Measurements from ENCODE around the gene HEBP2. TPM values are rescaled to one million over a fixed set of nuclear protein-coding genes. Genes with fewer than 3 reads are reported as not detected.
"Not testable (repeated sequence)": the region's sequence is repeated elsewhere in the genome, so short reads cannot be mapped to it uniquely, and the experiment has no call there.

HEBP2 gene
- polyA plus RNA-seq, 3 donors, result 29.8 to 273 (median 48.2) TPM

DNA sequence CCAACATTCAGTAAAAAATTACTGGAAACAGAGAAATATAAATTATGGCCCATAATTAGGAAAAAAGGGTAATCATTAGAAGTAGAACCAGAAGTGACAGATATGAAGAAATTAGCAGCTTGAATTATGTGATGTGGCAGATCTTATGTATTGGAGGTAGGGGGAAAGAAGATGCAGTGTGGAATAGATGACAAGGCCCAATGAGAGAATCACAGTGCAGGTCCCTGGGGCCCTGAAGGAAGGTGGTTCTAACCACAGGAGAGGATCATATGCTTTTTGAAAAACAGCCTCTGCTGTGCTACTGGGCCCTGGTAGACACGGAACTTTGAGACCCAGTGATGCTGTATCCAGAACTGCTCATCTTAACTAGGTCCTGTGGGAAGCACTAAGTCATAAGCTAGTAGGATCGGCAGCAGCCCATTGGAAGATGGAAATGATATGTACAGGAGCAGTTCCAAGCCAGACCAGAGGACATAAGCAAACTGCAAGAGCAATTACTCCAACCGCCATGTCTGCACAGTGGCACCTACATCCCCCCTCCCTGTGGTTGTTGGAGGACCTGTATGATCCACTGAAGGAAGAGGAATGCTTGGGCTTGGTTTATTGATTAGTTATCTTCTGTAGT, 14.2 kb downstream of the HEBP2 start:
- H3K27ac ChIP-seq (ENCODE audit: low read depth, low read length), result no peak overlapping the region
- WGBS, 3 donors, result 99 to 100% (median 99%) methylated on average over 3 of the region's 3 CpGs

DNA sequence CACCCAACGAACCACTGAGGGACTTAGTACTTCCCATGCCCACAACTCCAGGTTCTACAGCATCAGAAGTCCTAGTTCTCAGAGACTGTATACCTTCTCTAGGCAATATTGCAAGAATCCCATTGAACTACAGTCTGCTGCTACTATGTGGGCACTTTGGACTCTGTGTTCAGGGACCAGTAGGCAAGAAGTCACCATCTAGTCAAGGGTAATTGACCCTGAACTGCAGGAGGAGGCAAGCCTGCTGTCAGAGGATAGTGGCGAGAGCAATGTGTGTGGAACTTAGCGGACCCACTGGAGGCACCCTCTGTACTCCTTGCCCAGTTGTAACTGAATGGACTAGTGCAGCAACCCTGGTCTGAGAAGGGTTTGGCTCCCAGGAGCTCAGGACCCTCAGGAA, 15.7 kb downstream of the HEBP2 start:
- 95 to 98% (median 97%) methylated on average over 3 of the region's 3 CpGs for WGBS, 3 donors
- no peak overlapping the region for H3K27ac ChIP-seq (ENCODE audit: low read depth, low read length)

DNA sequence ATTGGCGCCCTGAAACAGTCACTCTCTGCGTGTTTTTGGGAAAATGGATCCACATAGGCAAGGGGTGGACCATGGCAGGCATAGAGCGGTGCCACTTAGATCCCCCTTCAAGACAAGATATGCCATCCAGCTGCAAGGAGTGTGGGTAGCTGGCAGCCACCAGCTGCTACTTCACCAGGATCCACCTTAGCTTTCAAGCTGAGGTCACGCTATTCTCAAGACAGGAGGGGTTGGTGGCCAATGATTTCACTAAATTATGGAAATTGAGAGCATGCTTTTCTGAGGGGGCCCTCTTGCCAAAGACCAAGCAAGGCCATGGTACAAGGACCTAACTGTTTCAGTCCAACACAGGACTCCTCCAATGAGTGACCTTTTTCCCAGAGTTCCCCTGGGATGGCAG, 16.3 kb downstream of the HEBP2 start:
- 99% methylated on average over 4 of the region's 4 CpGs for WGBS, 3 donors

DNA sequence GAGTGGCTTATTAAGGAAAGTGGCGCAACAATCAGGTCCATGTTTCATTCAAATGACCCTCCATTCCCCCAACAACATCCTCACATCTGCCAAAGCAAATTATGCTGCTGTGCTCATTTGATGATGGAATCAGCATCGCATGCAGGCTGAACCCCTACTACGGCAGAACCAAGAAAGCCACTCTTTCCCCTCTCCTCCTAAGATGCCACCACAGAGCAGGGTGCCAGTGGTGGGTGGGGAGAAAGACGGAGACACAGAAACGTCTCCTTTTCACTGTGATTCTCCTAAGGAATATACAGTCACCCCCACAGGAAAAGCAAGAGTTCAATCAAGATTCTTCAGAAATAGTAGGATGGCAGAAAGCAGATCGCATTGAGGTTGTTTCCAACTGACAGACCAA, 17.1 kb downstream of the HEBP2 start:
- H3K27ac ChIP-seq (ENCODE audit: low read depth, low read length), result no peak overlapping the region
- 74 to 77% (median 76%) methylated on average over 6 of the region's 6 CpGs for WGBS, 3 donors

More for the DNA sequence above, 16.3 kb downstream of the HEBP2 start:
- H3K27ac ChIP-seq (ENCODE audit: low read depth, low read length), result no peak overlapping the region

DNA sequence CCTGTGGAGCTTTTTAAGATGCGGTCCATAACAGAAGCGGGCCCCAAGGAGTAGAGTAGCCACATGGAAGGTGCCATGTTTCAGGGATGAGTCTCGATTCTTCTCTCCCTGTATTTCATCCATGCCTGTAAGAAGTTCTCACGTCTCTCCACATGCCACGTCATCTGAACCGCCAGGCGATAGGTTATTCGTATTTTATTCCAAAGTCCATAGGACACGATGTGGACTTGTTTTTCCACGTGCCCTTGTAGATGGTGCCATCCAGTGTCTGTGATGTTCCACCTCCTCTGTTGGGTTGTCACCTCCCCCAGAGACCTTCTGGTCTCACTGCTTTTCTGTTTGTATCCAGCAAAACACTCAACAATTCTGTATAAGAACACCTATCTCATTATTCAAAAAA, 17.6 kb downstream of the HEBP2 start:
- no peak overlapping the region for H3K27ac ChIP-seq (ENCODE audit: low read depth, low read length)
- 94 to 98% (median 96%) methylated on average over 10 of the region's 10 CpGs for WGBS, 3 donors

DNA sequence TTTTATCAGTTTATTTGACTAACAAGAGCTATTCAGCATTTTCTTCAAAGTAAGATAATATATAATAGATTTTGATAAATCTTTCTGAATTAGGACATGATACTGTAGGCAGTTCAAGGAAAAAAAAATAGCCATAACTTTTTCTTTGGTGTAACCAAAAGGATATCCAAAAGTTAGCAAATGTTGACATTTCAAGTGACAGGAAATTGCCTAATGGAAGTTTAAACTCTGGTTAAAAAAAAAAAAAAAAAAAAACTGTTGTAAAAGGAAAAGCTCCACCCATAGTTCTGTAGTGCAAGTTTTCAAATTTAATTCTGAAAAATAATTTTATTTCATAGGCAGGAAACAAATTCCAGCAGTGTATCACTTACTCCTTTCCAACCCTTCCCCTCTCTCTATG, 18.8 kb downstream of the HEBP2 start:
- H3K27ac ChIP-seq (ENCODE audit: low read depth, low read length), result no peak overlapping the region

DNA sequence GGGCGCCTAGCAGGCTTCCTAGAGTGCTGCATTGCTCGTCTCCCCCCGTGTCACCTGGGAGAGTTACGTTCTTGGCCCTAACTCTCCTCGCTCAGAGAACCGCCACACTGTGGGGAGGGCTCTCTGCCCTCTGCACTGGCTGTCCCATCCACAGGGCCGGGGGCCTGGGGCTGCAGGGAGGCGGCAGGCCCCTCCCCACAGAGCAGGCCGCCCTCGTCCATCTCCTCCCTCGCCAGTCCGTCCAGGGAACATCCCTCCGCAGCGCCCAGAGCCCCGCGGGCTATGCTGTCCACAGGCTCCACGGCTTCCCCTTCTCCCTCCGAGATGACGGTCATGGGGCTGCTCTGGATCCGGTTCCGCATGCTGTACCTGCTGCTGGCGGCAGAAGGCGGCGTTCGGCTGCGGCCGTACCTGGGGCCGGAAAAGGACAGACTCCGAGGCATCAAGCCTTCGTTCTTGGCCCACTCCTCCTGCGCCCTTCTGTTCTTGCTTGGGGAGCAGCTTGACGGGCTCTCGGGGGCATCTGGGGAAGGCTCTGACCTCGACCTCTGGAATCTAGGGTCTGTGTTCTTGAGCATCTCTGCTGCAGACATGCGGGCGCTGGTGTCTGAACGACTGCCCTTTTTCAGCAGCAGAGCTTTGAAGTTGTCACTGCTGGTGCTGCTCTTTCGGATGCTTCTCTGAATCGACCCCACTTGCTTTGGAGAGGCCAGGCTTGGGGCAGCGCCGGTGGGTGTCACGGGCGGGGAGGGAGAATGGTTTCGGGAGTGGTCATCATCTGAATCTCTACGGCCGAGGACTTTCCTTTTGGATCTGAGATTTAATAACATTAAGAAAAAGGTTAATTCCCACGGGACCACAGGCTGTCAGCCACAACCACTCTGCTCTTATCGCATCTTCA, 20.2 kb downstream of the HEBP2 start:
- WGBS, 3 donors, result 89 to 94% (median 94%) methylated on average over 38 to 48 of the region's 48 CpGs
- no peak overlapping the region for H3K27ac ChIP-seq (ENCODE audit: low read depth, low read length)

DNA sequence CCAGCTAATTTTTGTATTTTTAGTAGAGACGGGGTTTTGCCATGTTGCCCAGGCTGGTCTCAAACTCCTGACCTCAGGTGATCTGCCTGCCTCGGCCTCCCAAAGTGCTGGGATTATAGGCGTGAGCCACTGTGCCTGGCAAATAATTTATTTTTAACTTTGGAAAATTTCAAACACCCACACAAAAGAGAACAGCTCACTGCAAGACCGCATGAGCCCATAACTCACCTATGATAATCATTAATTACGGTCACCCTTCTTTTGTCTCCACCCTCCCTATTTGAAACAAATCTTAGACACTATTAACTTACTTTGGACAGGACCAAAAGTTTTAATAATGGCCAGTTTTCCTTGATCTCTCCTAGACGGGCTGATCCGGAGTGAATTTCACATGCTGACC, 21.2 kb downstream of the HEBP2 start:
- 87 to 93% (median 89%) methylated on average over 7 of the region's 7 CpGs for WGBS, 3 donors

DNA sequence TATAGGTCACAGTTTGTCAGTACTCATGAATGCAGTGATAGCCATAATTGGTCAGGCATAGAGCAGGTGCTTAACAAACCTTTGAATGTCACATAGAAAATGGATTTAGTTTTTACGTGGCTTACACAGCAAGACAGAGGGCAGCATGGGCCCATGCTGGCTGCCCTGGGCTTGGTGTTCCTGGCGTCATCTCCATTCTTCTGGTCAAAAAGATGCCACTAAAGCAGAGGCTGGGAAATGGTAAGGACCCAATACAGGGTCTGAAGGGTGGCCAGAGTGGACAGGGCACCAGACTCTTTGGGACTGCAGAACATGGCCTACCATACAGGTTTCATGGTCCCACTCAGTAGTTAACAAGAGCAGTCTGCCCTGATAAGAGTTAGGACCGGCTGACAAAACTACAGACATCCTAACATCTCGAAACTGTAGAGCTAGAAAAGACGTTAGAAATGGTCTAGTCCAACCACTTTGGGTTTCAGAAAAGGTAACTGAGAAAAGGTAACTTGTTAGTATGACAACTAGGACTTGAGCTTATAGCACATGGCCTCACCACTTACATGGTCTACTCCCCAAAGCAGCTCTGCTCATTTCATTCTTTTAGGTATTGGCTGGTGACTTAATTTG, 22.6 kb downstream of the HEBP2 start:
- H3K27ac ChIP-seq (ENCODE audit: low read depth, low read length), result no peak overlapping the region
- 76 to 91% (median 87%) methylated on average over 5 of the region's 5 CpGs for WGBS, 3 donors

More for the DNA sequence above, 21.2 kb downstream of the HEBP2 start:
- H3K27ac ChIP-seq (ENCODE audit: low read depth, low read length), result not testable (repeated sequence)

DNA sequence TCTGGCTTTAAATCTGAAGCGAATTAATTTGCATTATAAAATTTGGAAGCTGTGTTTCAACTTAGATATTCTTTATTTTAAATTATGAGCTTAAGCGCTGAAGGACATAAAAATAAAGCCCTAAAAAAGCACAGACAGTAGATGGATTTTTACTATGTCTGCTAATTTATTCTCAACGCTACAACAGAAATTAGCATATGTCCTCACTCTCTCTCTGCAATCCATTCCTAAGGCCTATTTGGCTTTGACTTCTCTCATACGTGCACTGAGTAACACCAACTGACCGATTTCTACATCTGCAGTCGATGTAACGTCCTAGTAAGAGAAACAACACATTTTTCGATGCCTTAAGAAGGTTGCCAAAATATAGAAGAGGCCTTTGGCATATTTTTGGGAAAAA, 23.7 kb downstream of the HEBP2 start:
- WGBS, 3 donors, result 83 to 91% (median 84%) methylated on average over 8 of the region's 8 CpGs
- no peak overlapping the region for H3K27ac ChIP-seq (ENCODE audit: low read depth, low read length)

DNA sequence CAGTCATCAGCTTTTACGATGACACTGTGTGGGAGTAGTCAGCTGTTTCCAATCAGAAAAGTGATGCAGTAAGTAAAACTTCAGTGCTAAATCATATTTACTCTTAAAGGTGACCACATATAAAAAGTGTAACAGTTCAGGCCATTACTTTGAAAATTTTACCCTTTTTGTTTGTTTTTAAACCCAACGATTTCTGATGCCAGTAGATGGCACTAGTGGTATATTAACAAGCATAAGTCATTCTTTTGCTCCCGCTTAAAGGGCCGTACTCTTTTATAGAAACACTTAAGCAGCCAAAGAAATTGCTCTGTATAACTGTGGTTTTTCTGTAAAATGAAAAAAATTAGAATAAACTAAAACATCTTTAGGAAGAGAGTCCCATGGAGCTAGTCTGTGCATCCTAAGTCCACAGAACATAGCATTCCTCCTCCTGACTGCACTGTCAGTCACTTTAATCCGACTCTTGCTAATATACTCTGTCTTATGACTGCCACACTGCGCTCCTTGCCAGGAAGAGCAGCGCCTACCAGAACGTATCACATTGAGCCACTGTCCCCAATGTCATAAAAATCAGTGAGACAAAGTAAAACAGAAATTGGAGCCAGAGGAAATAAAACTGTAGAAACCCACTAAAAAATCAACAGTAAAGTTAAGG, 25.0 kb downstream of the HEBP2 start:
- 43 to 44% (median 43%) methylated on average over 8 of the region's 8 CpGs for WGBS, 3 donors
- no peak overlapping the region for H3K27ac ChIP-seq (ENCODE audit: low read depth, low read length)

DNA sequence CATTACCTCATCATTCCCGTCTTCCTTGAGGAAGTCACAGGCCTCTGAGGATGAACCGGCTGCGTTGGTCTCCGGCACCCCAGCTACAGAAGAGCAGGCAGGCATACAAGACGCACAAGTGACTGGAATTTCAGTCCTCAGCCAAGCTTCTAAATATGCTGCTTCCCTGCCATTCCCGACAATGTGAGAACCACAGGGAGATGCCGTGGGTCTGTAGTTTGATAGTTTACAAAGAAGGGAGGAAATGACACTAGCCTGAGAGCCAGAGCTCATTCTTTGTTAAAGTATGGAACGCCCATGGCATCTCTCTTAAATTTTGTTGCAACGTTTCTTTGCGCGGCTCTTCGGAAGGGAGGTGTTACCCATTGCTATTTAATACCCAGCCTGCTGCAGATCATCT, 25.7 kb downstream of the HEBP2 start:
- H3K27ac ChIP-seq (ENCODE audit: low read depth, low read length), result no peak overlapping the region
- WGBS, 3 donors, result 75 to 84% (median 81%) methylated on average over 12 of the region's 12 CpGs

DNA sequence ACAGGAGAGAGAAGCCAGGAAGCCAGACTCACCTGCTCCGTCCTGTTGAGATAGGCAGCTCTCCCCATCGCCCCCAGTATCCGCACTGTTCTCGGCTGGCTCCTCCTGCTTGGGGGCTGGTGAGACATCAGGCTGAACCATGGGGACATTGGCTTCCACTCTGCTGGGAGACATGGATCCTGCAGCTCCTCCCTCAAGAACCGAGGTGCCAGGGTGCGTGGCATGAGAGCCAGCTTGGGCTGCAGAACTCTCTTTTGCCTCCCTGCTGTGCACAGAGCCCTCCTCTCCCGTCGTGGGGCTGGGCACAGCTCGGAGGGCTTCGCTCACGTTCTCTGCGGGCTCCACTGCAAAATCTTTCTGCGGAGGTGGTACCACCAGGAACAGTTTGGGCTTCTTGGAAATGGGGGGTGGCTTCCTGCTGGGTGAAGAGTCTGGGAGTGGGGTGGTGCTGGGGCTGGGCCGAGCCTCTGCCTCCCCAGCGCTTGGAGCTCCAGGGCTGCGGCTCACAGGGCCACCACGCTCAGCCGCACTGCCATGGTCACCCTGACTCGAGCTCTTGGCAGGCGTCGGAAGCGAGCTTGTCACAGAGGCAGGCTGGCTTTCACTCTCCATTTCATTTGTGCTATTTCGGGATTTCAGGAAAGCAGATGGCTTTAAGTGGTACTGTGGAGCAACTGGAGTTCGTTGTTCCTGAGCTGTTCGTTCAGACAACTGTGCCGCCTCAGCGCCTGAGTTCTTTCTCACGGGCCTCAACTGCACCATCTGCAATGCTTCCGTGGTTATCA, 26.5 kb downstream of the HEBP2 start:
- no peak overlapping the region for H3K27ac ChIP-seq (ENCODE audit: low read depth, low read length)
- WGBS, 3 donors, result 87 to 94% (median 93%) methylated on average over 29 of the region's 29 CpGs

DNA sequence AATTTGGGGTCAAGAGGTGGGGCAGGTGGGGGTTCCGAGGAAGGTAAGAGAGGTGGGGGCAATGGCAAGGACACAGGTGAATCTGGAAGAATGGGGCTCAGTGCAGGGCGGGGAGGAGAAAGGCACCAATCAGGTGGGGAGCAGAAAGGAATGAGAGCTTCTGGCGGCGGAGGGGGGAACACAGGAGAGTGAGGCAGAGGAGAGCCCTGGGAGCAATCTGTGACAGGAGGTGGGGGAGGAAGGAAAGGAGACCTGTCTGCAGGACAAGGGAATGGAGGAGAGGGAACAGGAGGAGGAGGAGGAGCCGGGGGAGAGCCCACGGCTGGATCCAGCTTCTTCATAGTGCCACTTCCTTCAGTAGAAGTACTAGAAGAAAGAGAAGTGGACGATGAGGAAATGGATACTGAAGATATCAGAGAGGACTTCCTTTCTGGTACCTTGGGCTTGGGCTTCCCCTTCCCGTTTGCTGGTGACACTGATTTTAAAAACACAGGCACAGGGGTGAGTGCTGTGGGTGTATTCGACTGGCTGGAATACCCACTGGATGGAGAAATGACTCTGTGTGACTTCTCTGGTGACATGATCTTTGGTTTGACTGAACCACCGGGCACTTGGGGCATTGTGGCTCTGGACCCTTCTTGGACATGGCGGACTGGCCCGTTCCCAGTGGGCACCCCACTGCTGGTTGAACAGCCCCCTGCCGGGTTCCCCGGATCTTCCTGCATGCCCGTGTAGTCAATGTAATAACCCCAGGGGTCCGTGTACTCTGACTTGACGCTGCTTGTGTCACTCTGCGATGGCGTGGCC, 27.4 kb downstream of the HEBP2 start:
- no peak overlapping the region for H3K27ac ChIP-seq (ENCODE audit: low read depth, low read length)
- WGBS, 3 donors, result 76 to 88% (median 81%) methylated on average over 19 of the region's 19 CpGs

DNA sequence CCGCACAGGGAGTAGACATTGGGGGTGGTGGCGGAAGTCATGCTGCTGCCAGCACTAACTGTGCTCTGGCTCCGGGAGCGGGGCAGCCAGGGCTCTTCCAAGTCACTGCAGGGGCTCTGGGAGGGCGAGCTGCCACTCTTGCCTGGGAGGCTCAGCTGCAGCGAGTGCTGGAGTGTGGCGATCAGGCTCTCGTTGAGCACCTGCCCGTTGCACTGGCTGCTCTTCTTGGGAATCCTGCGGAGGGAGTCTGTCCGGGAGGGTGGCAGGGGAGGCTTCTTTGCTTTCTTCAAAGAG, 28.0 kb downstream of the HEBP2 start:
- WGBS, 3 donors, result 94 to 96% (median 95%) methylated on average over 11 of the region's 11 CpGs
- H3K27ac ChIP-seq (ENCODE audit: low read depth, low read length), result no peak overlapping the region

DNA sequence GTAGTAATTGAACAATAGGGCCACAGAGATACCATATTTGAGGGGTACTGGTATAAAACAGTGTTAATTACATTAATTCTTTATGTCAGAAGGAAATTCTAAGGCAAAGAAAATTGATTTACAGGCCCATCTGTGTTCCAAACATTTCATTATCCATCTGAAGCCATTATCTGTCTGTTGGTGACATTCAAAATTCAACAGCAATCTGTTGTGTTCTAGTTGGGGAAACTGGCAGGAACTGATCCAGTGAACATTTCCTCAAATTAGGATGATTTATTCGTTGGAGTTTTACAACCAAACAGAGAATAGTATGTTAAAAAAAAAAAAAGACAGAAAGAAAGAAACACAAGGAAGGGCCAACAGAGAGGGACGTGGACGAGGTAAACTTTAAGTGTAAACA, 30.1 kb downstream of the HEBP2 start:
- no peak overlapping the region for H3K27ac ChIP-seq (ENCODE audit: low read depth, low read length)
- 66 to 70% (median 66%) methylated on average over 3 of the region's 3 CpGs for whole genome bisulfite sequencing, 3 donors

DNA sequence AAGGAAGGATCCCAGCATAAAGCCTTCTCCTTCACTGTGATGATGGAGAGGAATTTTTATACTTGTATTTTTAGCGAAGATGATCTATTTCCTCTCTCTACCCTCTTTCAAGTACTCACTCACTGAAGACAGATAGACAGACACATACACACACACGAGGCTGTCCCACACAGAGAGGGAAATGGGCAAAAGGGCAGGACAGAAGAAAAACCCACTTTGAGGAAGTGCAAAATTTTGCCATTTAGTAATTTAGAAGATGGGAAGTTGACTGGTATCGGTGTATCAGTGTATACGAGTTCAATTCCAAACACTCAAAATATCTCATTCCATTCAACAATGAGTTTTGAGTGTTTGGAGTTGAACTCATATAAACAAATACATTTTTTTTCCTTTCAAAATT, 30.9 kb downstream of the HEBP2 start:
- WGBS, 3 donors, result 50 to 76% (median 54%) methylated on average over 4 of the region's 4 CpGs

DNA sequence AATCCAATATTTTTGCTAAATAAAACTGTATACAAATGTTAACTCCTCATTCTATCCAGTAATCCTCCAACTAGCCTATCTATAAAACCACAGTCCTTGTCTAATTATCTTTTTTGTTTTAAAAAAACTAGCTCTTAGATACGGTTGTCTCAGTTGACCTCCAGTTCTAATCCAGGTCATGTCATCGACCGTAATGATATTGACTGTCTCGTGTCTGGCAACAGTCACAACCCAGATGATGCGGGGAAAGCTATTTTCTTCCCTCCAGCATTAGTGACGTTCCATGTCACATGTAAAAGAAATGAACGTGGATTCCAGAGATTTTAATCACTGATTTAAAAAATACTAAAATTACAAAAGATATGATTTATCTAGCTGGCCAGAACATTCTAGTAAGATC, 35.5 kb downstream of the HEBP2 start:
- WGBS, 3 donors, result 75 to 85% (median 79%) methylated on average over 7 of the region's 7 CpGs

More for the DNA sequence above, 30.9 kb downstream of the HEBP2 start:
- H3K27ac ChIP-seq (ENCODE audit: low read depth, low read length), result no peak overlapping the region

More for the DNA sequence above, 35.5 kb downstream of the HEBP2 start:
- no peak overlapping the region for H3K27ac ChIP-seq (ENCODE audit: low read depth, low read length)

All from adipose tissue (tissue), 3 donors.